K562 (cell line): ENCODE results near the gene SLC9A3. TPM values are rescaled to one million over a fixed set of nuclear protein-coding genes. Genes with fewer than 3 reads are reported as not detected.

Experiments
- ATAC-seq: fragments of 200-7000 bp; cut with Tn5 transposase; 3 replicates; pipeline ENCODE4 v1.9.1; 2020; ENCODE audit warnings: moderate library complexity
- BruUV-seq: library from RNA; stranded (reverse); fragments of 400-500 nt; replicated peaks from 2 replicates; lab custom pipeline; 2021; lab: Mats Ljungman, UMichigan
- CTCF ChIA-PET: fragments of 300-600 bp; formaldehyde crosslinking; extraction: SDS; loops from one replicate; lab custom pipeline; 2021; ENCODE audit warnings: low intra/inter-chr PET ratio; lab: Yijun Ruan, JAX
- POLR2A ChIA-PET: fragments of 300-600, 350-650 bp; sonication (Branson Sonifier 250); formaldehyde crosslinking; extraction: SDS; loops from one replicate; lab custom pipeline; 2021; ENCODE audit warnings: antibody characterized with exemption, inconsistent platforms; lab: Yijun Ruan, JAX
- DNase-seq, 4 experiments: peaks; one replicate each; pipeline versions ENCODE4 v3.0.0 to v3.0.0-alpha.2; 2011 to 2018; ENCODE audit warnings: low spot score in 3 of 4, mixed read lengths in 3 of 4; ENCODE audit errors: extremely low read depth in 1 of 4
- FAIRE-seq: peaks from 2 replicates; lab custom pipeline; 2011; peaks lifted over from hg19 to GRCh38; lab: Jason Lieb, UNC
- H2AFZ ChIP-seq: 2 replicates; pipeline ENCODE4 v1.6.0; 2011; ENCODE audit warnings: low read depth, low read length, control low read depth, inconsistent platforms
- H3K27ac ChIP-seq: fragments of 200-600 bp; 3 replicates; pipeline ENCODE4 v1.8.0; 2011; ENCODE audit warnings: low read depth, mild to moderate bottlenecking, control low read depth, inconsistent platforms, low read length, moderate library complexity, mixed read lengths; ENCODE audit errors: extremely low read depth
- H3K27me3 ChIP-seq, 2 experiments: fragments of 300-600 bp in 1 of 2; 2 replicates in 1 of 2; 3 replicates in 1 of 2; pipeline versions ENCODE4 v1.6.0 to v1.8.0; 2011; ENCODE audit warnings: inconsistent platforms in 2 of 2, low read length in 2 of 2, mild to moderate bottlenecking in 1 of 2, mixed read lengths in 1 of 2, moderate library complexity in 1 of 2; ENCODE audit not compliant: control insufficient read depth in 2 of 2, insufficient read depth in 2 of 2
- H3K36me3 ChIP-seq: fragments of 300-600 bp; 3 replicates; pipeline ENCODE4 v1.8.0; 2011; ENCODE audit warnings: mild to moderate bottlenecking, low read length, inconsistent platforms; ENCODE audit not compliant: control insufficient read depth, insufficient read depth
- H3K4me1 ChIP-seq, 2 experiments: fragments of 200-600 bp in 1 of 2; replicated peaks in 1 of 2; 2 replicates in 1 of 2; 3 replicates in 1 of 2; pipeline versions ENCODE4 v1.5.1 to v1.8.0; 2011; ENCODE audit warnings: inconsistent platforms in 2 of 2, low read length in 2 of 2, mild to moderate bottlenecking in 1 of 2, mixed read lengths in 1 of 2, moderate library complexity in 1 of 2; ENCODE audit not compliant: control insufficient read depth in 2 of 2, insufficient read depth in 2 of 2
- H3K4me2 ChIP-seq: 2 replicates; pipeline ENCODE4 v1.6.1; 2011; ENCODE audit warnings: low read length, control low read depth, inconsistent platforms, mixed read lengths; ENCODE audit not compliant: insufficient read depth
- H3K4me3 ChIP-seq: fragments of 200-600 bp; sonication (generic), shearing (Covaris generic); 2 replicates; pipeline ENCODE4 v1.5.1; 2016; ENCODE audit warnings: control low read depth, inconsistent platforms
- H3K79me2 ChIP-seq: fragments of 200-600 bp; 3 replicates; pipeline ENCODE4 v1.8.0; 2011; ENCODE audit warnings: low read length, inconsistent platforms; ENCODE audit not compliant: control insufficient read depth, insufficient read depth
- H3K9ac ChIP-seq, 2 experiments: 2 replicates each; pipeline versions ENCODE4 v1.6.0 to v1.6.1; 2011; ENCODE audit warnings: low read depth in 2 of 2, low read length in 2 of 2, control low read depth in 1 of 2, inconsistent platforms in 1 of 2, mild to moderate bottlenecking in 1 of 2, mixed read lengths in 1 of 2; ENCODE audit not compliant: insufficient read depth in 1 of 2
- H3K9me1 ChIP-seq: one replicate; pipeline ENCODE4 v1.6.0; 2011; ENCODE audit warnings: inconsistent platforms, mild to moderate bottlenecking, low read length, moderate library complexity; ENCODE audit not compliant: control insufficient read depth, insufficient read depth
- H3K9me3 ChIP-seq: replicated peaks from 2 replicates; pipeline ENCODE4 v1.5.1; 2011; ENCODE audit warnings: low read depth, low read length, inconsistent platforms; ENCODE audit not compliant: control insufficient read depth, insufficient read depth
- H4K20me1 ChIP-seq: replicated peaks from 2 replicates; pipeline ENCODE4 v1.6.1; 2011; ENCODE audit warnings: low read length, inconsistent platforms, mixed read lengths; ENCODE audit not compliant: control insufficient read depth, insufficient read depth
- KDM1A ChIP-seq, 2 experiments: fragments of 450-650 bp; IDR thresholded peaks; 2 replicates each; pipeline ENCODE4 v1.6.1; 2016; ENCODE audit warnings: mild to moderate bottlenecking in 2 of 2
- RBFOX2 ChIP-seq: fragments of 200-400 bp; formaldehyde crosslinking; IDR thresholded peaks from 2 replicates; pipeline ENCODE4 v1.6.1; 2017; ENCODE audit warnings: low read depth, mild to moderate bottlenecking, low read length, moderate library complexity
- WGBS: fragments of 100-300 bp; shearing (Covaris generic); methylation state at CpG from one replicate; pipeline ENCODE4 v1.1.6; 2016; ENCODE audit warnings: low coverage, mixed read lengths; ENCODE audit not compliant: insufficient coverage; ENCODE audit errors: missing lambda C conversion rate; 5-methylcytosine and 5-hydroxymethylcytosine counted together
- in situ Hi-C: fragments of 300-500 bp; cut with MboI; formaldehyde crosslinking; loops from 4 replicates; pipeline ENCODE4 v1.15.0; 2018; ENCODE audit warnings: inconsistent platforms, mixed read lengths
- intact Hi-C: fragments of 100-400 bp; cut with micrococcal nuclease; formaldehyde crosslinking; loops from 2 replicates; pipeline ENCODE4 v1.14.2; 2022
- polyA plus RNA-seq, 8 experiments: library from polyadenylated mRNA; depleted of rRNA in 4 of 8; stranded (reverse) in 5 of 8; unstranded in 3 of 8; fragments of >200 nt; fragmentation: Nextera tagmentation in 2 of 8; fragmentation: Illumina TruSeq in 1 of 8; extraction: Ambion mirVana in 2 of 8; extraction: Trizol in 1 of 8; gene quantifications; 2 replicates each; pipeline versions ENCODE4 v1.2.1 to v1.2.3, GENCODE V29; 2011 to 2014; ENCODE audit warnings: inconsistent platforms in 1 of 8, missing spikeins in 1 of 8
- total RNA-seq, 7 experiments: library from RNA; depleted of rRNA in 6 of 7; stranded (reverse); fragments of >200 nt in 6 of 7; fragmentation: Illumina TruSeq in 2 of 7; extraction: Trizol in 2 of 7; gene quantifications; 2 replicates each; pipeline versions ENCODE4 v1.2.1 to v1.2.3, GENCODE V29; 2011 to 2021; ENCODE audit warnings: low replicate concordance in 1 of 7
- TF ChIP-seq, protein P1 (sequence below): IDR thresholded peaks from 2 replicates; pipeline ENCODE4 v1.6.1; 2011; ENCODE audit warnings: borderline replicate concordance, low read depth, mild to moderate bottlenecking, moderate library complexity, low read length; ENCODE audit not compliant: insufficient read depth, poor library complexity, severe bottlenecking
- TF ChIP-seq, protein P2 (sequence below), 2 experiments: IDR thresholded peaks; 2 replicates each; pipeline ENCODE4 v1.6.1; 2011; ENCODE audit warnings: borderline replicate concordance in 1 of 2, control low read depth in 1 of 2, low read depth in 1 of 2, low read length in 1 of 2, mild to moderate bottlenecking in 1 of 2, mixed read lengths in 1 of 2, moderate library complexity in 1 of 2; ENCODE audit not compliant: insufficient read depth in 1 of 2, insufficient read length in 1 of 2, poor library complexity in 1 of 2, severe bottlenecking in 1 of 2; ENCODE audit errors: extremely low read depth in 1 of 2
- TF ChIP-seq, protein P3 (sequence below), 2 experiments: fragments of 450-650 bp; formaldehyde crosslinking in 1 of 2; IDR thresholded peaks; 2 replicates each; pipeline versions ENCODE4 v1.4.0 to v1.6.1; 2014 to 2020; ENCODE audit warnings: mild to moderate bottlenecking in 2 of 2, borderline replicate concordance in 1 of 2, low read depth in 1 of 2
- TF ChIP-seq, protein P4 (sequence below): fragments of 250-450 bp; sonication (Bioruptor Pico); IDR thresholded peaks from 2 replicates; pipeline ENCODE4 v1.5.0; 2021; ENCODE audit warnings: mild to moderate bottlenecking, borderline replicate concordance

SLC9A3 gene
- total and polyA plus RNA-seq, 9 of the 15 experiments (the other 6 are each of a cell fraction or from before 2014, with no cell fraction given): 1.5 to 5.8 (median 3.7) TPM; not detected in 2

DNA sequence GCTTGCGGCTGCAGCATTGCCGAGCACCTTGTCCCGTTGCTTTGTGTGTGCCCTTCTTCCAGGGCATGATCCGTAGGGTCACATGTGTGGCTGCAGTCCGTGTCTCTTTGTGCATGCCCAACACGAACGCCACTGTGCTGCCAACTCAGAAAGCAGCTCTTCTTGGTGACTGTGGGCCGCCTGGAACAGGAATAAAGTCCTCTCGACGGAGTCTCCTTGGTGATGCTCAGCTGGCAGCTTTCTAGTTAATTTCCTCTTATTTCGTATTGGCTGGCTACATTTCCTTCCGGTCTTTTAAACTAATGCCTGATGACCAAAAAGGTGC is 75.5 kb downstream of the SLC9A3 start:
- ATAC-seq: no peak
- BruUV-seq: no TSS peak

More for the DNA sequence above, 75.5 kb downstream of the SLC9A3 start:
- Histone ChIP-seq H3K79me2 (peaks cover 15% of the 10 kb centered on the region), H3K4me2 (no peak overlapping the region), H2AFZ (no peak overlapping the region), H3K9me3 (peaks cover 8% of the 10 kb centered on the region), H3K36me3 (peaks cover 76% of the 10 kb centered on the region), H4K20me1 (no peaks in the 10 kb centered on the region; the same call in 1 of the 2 replicates), H3K4me3 (no peak overlapping the region), H3K9me1 (peaks cover 8% of the 10 kb centered on the region), H3K9ac (no peak overlapping the region), H3K27ac (no peak overlapping the region), H3K27me3 (no peaks in the 10 kb centered on the region), H3K4me1 (peaks cover 6 to 14% of the 10 kb centered on the region in 2 experiments; a peak in 3 of 5 replicates)
- TF ChIP-seq, protein P1, sequence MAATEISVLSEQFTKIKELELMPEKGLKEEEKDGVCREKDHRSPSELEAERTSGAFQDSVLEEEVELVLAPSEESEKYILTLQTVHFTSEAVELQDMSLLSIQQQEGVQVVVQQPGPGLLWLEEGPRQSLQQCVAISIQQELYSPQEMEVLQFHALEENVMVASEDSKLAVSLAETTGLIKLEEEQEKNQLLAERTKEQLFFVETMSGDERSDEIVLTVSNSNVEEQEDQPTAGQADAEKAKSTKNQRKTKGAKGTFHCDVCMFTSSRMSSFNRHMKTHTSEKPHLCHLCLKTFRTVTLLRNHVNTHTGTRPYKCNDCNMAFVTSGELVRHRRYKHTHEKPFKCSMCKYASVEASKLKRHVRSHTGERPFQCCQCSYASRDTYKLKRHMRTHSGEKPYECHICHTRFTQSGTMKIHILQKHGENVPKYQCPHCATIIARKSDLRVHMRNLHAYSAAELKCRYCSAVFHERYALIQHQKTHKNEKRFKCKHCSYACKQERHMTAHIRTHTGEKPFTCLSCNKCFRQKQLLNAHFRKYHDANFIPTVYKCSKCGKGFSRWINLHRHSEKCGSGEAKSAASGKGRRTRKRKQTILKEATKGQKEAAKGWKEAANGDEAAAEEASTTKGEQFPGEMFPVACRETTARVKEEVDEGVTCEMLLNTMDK: no peak
- TF ChIP-seq, protein P2, sequence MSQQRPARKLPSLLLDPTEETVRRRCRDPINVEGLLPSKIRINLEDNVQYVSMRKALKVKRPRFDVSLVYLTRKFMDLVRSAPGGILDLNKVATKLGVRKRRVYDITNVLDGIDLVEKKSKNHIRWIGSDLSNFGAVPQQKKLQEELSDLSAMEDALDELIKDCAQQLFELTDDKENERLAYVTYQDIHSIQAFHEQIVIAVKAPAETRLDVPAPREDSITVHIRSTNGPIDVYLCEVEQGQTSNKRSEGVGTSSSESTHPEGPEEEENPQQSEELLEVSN (IDR thresholded peaks at IDR 0.05; ENCODE audit: borderline replicate concordance in 1 of 2, extremely low read depth in 1 of 2, insufficient read depth in 1 of 2, insufficient read length in 1 of 2, low read depth in 1 of 2, low read length in 1 of 2, poor library complexity in 1 of 2, severe bottlenecking in 1 of 2): no peak
- TF ChIP-seq, protein P3, sequence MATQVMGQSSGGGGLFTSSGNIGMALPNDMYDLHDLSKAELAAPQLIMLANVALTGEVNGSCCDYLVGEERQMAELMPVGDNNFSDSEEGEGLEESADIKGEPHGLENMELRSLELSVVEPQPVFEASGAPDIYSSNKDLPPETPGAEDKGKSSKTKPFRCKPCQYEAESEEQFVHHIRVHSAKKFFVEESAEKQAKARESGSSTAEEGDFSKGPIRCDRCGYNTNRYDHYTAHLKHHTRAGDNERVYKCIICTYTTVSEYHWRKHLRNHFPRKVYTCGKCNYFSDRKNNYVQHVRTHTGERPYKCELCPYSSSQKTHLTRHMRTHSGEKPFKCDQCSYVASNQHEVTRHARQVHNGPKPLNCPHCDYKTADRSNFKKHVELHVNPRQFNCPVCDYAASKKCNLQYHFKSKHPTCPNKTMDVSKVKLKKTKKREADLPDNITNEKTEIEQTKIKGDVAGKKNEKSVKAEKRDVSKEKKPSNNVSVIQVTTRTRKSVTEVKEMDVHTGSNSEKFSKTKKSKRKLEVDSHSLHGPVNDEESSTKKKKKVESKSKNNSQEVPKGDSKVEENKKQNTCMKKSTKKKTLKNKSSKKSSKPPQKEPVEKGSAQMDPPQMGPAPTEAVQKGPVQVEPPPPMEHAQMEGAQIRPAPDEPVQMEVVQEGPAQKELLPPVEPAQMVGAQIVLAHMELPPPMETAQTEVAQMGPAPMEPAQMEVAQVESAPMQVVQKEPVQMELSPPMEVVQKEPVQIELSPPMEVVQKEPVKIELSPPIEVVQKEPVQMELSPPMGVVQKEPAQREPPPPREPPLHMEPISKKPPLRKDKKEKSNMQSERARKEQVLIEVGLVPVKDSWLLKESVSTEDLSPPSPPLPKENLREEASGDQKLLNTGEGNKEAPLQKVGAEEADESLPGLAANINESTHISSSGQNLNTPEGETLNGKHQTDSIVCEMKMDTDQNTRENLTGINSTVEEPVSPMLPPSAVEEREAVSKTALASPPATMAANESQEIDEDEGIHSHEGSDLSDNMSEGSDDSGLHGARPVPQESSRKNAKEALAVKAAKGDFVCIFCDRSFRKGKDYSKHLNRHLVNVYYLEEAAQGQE (IDR thresholded peaks at IDR 0.05; ENCODE audit: borderline replicate concordance): no peak
- TF ChIP-seq, protein P3 (CRISPR knock-in tag; IDR thresholded peaks at IDR 0.05; ENCODE audit: low read depth): no peak
- TF ChIP-seq KDM1A (IDR thresholded peaks at IDR 0.05): no peak
- TF ChIP-seq, protein P4, sequence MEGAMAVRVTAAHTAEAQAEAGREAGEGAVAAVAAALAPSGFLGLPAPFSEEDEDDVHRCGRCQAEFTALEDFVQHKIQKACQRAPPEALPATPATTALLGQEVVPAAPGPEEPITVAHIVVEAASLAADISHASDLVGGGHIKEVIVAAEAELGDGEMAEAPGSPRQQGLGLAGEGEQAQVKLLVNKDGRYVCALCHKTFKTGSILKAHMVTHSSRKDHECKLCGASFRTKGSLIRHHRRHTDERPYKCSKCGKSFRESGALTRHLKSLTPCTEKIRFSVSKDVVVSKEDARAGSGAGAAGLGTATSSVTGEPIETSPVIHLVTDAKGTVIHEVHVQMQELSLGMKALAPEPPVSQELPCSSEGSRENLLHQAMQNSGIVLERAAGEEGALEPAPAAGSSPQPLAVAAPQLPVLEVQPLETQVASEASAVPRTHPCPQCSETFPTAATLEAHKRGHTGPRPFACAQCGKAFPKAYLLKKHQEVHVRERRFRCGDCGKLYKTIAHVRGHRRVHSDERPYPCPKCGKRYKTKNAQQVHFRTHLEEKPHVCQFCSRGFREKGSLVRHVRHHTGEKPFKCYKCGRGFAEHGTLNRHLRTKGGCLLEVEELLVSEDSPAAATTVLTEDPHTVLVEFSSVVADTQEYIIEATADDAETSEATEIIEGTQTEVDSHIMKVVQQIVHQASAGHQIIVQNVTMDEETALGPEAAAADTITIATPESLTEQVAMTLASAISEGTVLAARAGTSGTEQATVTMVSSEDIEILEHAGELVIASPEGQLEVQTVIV (CRISPR knock-in tag): no peak
- no peak for TF ChIP-seq RBFOX2
- intact Hi-C loops (no loop called here), in situ Hi-C loops (no loop called here)
- ChIA-PET CTCF (no interaction called here), POLR2A (no interaction called here)
- FAIRE-seq (no peak), DNase-seq (no peak)
- WGBS: 93% methylated on average over 12 of the region's 12 CpGs
